Stimulated activated CD4-positive, alpha-beta T cell treated with anti-CD3 and anti-CD28 coated beads, Interleukin-15, amount 100 ng/mL, for 48 hours (primary cell): Measurements from ENCODE around the gene DMRTA2.
"Not testable (repeated sequence)": the region's sequence is repeated elsewhere in the genome, so short reads cannot be mapped to it uniquely, and the experiment has no call there.

Experiments
- DNase-seq, 2 donors: peaks; one replicate each; pipeline ENCODE4 v3.0.0-alpha.2; 2020; ENCODE audit warnings: low read depth in 2 of 2

The DMRTA2 gene

DNA sequence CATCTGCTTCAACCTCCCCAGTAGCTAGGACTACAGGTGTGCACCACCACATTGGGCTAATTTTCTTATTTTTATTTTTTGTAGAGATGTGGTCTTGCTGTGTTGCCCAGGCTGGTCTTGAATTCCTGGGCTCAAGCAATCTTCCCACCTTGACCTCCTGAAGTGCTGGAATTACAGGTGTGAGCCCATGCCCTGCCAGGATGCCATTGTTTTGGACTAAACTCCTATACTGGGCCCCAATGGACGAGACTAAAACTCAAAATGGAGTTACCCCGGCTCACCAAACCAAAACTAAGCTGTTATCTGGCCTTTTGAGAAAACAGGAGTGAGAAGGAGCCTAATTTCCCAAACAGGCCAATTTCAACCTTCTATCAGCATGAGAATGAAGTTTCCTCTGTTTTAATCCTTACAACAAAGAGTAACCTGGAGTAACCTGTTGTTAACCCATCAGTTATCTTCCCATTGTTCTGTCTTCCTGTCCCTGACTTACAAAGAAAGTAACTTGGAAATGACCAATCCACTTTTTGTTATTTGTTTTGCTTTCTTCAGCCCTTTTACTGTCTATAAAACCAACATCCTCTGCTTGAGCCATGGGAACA is 29.6 kb downstream of the DMRTA2 start:
- no peak for DNase-seq

DNA sequence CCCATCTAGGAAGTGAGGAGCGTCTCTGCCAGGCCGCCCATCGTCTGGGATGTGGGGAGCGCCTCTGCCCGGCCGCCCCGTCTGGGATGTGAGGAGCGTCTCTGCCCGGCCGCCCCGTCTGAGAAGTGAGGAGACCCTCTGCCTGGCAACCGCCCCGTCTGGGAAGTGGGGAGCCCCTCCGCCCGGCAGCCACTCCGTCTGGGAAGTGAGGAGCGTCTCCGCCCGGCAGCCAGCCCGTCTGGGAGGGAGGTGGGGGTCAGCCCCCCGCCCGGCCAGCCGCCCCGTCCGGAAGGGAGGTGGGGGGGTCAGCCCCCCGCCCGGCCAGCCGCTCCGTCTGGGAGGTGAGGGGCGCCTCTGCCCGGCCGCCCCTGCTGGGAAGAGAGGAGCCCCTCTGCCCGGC is 41.7 kb downstream of the DMRTA2 start:
- DNase-seq = not testable (repeated sequence)

DNA sequence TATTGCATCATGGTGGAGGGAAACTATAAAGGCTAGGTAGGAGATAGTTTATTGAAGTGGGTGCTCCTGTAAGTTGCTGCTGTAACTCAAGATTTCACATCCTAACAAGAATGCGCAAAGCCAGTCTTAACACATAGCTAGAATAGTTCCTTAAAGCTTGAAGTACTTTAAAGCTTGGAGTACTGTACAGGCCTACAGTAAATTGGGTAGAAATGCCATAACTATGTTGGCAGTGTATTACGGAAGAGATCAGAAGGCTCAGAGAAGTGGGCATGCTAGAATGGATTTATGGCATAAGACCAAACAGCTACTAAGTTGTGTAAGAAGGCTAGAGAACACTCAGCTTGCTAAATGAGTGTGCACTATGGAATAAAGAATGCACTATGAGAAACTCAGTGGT is 44.5 kb downstream of the DMRTA2 start:
- no peak for DNase-seq

GRCh38 chr1:50373532-50373931 is 49.7 kb downstream of the DMRTA2 start:
- no peak for DNase-seq

DNA sequence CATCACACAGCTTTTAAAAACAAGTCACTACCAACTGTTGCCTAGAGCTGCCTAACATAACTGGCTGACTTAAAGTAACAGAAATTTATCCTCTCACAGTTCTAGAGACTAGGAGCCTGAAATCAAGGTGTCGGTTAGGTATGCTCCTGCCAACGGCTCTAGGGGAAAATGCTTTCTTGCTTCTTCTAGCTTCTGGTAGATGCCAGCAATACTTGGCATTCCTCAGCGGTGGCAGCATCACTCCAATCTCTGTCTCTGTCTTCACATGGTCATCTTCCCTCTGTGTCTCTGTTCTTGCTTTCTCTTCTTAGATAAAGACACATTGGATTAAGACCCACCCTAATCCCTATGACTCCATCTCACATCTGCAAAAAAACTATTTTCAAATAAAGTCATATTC is 51.5 kb downstream of the DMRTA2 start:
- no peak for DNase-seq

DNA sequence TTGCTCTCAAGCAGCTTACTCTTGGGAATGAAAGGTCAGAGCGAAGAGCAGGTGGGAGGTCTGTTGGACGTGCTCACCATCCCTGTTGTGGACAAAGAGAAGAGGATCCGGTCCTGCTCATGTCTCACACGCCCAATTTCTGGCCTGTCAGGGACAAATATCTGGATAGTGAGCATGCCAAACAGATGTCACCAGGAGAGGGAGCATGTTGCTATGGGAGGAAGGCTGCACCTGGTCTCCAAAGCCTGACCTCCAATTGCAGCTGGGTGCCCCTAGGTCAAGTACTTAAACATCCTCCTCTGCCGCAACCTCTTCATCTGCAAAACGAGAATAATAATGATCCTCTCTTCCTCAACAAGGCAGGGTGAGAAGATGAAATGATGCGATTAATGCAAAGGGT is 53.4 kb downstream of the DMRTA2 start:
- DNase-seq = no peak

GRCh38 chr1:50369008-50369634 is 54.1 kb downstream of the DMRTA2 start:
- no peak for DNase-seq

DNA sequence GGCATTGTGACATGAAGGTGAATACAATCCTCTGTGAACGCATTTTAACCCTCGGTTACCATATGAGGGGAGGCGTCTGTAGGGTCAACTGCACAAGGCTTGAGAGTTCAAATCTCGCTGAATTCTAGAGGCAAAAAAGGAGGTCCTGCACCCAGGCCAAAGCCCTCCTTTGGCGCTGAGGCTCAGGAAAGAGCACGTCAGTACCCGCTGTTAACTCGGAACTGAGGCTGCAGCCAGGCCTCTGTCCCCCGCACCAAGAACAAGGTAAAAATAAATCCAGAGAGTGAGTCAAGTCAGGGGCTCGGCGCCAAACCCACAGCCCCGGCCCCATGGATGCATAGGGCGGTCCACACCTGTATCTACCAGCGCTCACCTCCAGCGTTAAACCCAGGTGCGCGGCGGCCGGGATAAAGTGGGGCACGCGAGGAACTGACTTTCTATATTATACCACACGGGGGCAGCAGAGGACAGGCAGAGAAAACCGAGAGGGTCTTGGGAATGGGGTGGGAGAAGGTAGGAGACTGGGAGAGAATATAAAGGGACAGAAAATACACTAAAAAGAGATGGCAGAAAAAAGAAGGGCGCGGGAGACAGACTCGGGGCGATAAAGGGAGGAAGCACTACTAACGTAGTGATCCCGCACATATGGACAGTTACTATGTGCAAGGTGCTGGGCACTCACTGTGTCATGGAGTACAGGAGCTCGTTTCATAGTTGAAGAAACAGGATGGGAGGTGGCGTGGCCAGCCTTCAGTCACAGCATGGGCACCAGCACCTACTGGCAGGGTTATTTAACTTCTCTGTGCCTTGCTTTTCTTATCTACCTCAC is 54.9 kb downstream of the DMRTA2 start:
- DNase-seq = peak in 1 of 2 donors; percentile 3
